Umbilical cord (tissue), 2 donors: Measurements from ENCODE around the gene AOPEP. TPM values are rescaled to one million over a fixed set of nuclear protein-coding genes. Genes with fewer than 3 reads are reported as not detected.
A peak's percentile ranks its signal among the peaks of the same experiment; 100 is the strongest.

Source experiments
- DNase-seq: peaks from one replicate; pipeline ENCODE4 v3.0.0-alpha.2; 2015; ENCODE audit warnings: low spot score
- total RNA-seq: library from RNA; depleted of rRNA; stranded (reverse); fragments of >200 nt; gene quantifications from one replicate; pipeline ENCODE4 v1.2.3, GENCODE V29; 2014; ENCODE audit warnings: low replicate concordance; ENCODE audit not compliant: insufficient read depth

AOPEP gene
- total RNA-seq, 1 donor from 2014 or later = 297 TPM

DNA sequence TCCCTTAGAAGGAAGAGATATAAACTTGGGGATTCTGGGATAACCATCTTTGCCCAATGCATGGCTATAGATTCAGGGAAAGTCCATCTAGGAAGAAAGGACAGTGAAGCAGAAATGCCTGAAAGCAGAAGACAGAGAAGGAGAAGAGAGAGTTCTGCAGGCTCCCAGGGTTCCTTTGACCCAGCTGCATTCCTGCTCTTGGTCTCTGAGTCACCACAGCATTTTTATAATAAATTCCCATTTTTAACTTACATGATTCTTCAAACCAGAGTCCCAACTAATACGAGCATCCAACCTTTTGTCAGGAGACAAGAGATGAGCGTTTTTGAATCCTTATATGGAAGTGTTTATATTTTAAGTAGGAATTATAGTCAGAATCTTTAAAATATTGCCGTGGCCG lies 12.0 kb upstream of the AOPEP start:
- no peak for DNase-seq

DNA sequence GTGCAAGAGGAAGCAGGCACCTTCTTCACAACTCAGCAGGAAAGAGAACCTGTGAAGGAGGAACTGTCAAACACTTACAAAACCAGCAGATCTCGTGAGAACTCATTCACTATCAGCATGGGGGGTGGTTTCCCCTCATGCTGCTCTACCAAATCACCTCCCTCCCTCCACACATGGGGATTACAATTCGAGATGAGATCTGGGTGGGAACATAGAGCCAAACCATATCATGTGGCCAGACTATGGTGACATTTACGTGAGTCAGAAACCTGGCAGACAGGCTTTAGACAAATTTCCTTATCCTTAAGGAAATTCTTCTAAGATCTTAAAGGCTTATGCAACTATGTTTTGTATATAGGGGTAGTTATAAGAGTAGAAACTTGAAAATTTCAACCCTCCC lies 8.7 kb upstream of the AOPEP start:
- DNase-seq = no peak

DNA sequence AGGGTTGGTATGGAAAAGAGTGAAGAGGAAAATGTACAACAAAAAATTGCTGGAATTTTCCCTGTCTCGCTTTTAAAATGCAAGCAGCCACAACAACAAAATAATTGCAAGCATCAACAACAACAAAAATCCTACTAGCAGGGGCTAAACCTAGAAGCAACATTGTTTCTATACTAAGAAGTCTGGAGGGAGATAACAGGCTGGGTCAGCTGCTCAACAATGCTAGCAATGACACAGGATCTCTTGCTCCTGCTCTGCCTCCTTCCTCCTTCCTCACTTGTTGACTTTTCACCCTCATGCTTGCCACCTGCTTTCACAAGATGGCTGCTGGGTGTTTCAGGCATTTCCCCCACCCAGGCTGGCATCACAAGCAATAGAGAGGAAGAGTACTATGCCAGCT lies 7.6 kb upstream of the AOPEP start:
- DNase-seq = no peak

DNA sequence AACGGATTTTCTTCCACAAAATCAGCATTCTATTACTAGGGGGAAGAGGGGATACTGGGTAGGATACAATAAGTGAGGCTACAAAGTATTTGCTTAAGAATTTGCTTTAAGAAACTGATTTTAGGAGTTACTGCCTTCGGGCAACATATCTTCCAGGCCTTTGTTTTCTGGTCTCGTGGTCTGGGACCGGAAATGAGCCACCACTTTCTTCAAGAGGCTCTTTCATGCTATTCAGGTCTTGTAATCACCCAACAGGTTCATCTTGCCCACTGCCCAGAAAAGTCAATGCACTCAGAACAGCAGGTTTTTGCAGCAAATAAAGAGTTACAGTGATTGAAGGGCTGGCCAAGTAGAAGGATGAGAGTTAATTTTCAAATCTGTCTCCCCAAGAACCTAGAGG lies 6.6 kb upstream of the AOPEP start:
- no peak for DNase-seq

DNA sequence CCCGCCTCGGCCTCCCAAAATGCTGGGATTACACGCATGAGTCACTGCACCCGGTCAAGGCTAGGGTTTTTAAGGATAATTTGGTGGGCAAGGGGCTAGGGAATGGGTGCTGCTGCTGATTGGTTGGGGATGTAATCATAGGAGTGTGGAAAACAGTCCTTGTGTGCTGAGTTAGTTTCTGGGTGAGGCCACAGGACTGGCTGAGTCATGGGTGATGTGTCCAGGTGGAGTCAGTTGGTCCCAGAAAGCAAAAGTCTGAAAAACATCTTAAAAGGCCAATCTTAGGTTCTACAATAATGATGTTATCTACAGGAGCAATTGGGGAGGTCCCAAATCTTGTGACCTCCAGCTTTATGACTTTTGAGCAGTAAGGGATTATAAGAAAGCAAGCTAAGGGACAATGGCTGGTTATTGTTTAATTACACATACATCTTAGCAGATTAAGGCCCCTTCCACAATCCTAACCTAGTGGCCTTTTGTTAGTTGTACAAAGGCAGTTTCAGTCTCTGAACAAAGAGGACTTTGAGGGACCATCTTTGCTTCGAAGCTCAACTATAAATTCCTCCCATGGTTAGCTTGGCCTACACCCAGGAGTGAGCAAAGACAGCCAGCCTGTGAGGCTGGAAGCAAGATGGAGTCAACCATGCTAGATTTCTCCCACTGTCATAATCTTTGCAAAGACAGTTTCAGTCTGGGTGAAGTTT lies 5.5 kb upstream of the AOPEP start:
- DNase-seq = no peak

DNA sequence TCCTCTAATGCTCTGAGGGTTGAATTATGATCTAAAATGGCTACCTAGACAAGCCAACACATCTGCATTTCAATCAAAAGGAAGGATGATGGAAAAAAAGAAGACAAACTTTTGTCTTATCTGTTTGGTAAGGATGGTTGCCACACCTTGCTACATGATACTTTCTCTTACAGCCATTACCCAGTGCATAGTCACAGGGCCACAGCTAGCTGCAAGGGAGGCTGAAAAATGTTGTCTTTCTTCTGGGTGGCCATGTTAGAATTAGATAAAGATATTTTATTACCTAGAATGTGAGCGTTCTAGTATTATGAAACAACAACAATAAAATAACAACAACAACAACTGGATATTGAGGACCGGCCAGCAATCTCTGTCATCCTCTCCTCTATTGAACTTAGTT lies 4.7 kb upstream of the AOPEP start:
- DNase-seq = no peak

DNA sequence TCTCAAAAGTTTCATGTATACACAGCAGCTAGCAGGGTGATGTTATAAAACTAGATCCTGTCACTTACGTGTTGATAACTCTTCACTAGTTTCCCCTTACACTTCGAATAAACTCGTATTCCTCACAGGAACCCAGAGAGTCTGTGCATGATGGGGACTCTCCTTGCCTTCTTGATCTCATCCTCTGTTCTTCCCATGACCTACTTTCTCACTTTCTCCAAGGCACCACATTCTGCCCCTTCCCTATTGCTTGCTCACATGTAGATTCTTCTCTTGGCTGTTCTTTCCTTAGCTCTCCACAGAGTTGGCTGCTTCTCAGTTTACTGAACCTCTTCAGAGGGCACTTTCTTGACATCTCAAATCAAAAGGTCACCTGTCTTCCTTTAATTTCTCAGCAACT lies 1.2 kb upstream of the AOPEP start:
- no peak for DNase-seq

DNA sequence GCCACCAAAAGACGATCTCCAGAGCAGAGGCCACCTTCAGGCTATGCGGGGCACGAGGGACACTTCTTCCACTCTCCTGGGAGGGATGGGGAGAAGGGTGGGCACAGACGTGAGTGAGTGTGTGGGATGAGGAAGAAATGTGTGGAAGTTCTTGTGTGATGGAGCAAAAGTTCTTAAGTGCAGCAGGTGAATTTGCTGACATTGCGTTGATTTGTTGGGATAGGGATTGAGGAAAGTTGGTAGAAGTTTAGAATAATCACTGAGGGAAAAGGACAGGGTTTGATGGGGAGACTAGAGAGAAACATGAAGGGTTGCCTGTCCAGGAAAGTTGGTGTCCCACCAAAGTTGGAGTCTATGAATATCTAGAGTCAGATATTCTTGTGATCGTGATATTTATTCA lies 2.2 kb downstream of the AOPEP start:
- no peak for DNase-seq

DNA sequence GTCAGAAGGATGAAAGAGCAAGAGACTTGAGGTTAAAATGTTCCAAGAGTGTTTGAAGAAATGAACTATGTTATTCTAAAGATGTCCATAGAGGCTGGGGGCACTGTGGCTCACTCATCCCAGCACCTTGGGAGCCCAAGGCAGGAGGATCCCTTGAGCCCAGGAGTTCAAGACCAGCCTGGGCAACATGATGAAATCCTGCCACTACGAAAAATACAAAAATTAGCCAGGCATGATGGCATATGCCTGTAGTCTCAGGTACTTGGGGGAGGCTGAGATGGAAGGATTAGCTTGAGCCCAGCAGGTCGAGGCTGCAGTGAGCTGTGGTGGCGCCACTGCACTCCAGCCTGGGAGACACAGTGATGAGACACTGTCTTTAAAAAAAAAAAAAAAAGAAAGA lies 2.7 kb downstream of the AOPEP start:
- no peak for DNase-seq

DNA sequence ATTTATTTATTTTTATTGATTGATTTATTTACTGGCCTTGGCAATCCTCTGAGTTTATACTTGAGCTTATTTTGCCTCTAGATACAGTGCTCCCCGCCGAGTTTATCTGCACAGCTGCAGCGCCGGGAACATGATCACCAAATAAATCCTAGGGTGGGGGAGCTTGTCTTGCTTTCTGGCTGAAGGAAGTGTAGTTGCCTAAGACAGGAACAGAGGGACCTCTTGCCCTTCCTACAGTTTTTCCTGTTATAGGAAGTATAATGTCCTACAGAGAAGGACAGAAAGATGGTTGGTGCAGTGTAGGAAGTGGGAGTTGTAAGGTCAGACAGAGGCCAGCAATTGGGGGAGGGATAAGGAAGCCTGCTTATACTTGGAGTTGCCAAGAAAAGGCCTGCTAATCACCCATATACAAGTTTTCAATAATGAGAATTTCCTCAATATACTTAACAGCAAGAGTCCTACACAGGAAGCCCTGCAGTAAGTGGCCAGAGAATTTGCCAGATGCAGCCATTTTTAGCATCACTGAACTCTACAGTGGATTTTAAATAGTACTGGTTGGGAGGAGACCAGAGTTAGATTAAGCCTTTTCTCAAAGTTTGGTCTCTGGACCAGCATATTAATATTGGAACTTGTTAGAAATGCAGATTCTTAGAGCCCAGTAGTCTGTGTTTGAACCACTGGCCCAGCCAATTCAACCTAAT lies 7.7 kb downstream of the AOPEP start:
- DNase-seq = peak; percentile 48

DNA sequence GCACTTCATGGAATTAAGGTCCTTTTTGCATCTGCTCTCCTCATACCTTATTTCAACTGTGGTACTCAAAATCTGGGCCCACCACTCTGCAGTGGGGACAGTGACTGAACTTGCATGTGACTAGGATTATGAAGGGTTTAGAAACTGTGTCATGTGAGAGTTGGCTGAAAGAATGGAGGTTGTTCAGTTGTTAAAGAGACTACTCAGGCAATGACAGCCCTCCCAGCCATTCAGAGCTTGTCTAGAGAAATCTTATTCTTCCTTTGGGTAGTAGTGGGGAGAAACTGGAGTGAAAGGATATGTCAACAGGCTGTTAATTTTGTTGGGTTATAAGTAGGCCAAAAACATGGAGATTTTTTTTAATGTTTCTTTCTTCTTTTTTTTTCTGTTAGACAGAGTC lies 10.3 kb downstream of the AOPEP start:
- no peak for DNase-seq

DNA sequence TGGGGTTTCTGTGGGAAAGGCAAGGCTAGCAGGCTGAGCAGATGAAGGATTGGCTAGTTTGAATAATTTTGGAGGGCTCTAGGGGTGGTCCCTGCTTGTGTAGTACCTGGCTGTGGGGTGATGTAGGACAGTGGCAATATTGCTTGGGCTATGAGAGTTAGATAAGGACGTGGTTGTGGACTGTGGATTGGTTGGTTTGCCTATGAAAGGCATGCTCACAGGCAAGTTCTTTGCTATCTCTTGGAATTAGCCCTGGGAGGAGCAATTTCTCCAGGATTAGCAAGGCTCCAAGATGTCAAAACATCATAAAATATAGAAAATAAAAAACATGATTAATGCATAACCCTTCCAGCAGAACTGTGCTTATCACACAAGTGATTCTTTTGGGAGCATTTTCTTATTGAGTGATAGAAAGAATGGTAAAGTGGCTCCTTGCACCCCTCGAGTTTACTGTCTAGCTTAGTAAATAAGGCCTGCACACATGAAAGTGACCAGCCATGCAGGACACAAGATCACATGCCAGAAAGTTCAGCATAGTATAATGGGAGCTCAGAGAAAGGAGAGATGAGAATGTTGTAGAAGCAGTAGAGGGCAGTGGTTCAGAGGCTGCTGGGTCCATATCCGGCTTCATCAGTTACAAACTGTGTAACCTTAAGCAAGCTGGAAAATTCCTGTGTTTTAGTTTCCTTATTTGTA lies 13.8 kb downstream of the AOPEP start:
- DNase-seq = peak; percentile 61

DNA sequence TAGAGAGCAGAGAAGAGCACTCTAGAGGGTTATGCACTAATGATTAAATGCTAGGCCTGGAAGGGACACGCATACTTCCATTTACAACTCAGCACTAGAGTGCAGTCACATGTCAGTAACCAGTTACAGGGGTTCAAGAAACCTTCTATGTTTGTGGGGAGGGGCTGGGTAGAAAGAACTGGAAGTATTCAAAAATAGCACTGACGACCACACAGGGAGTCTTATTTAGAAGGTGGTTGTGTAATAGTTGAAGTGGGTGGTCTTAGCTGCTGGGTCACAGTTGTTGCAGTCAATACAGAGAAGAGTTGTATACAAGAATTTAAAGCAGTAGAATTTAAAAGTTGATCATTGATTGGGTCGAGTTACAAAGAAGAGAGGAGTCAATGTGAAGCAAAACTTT lies 15.4 kb downstream of the AOPEP start:
- no peak for DNase-seq

DNA sequence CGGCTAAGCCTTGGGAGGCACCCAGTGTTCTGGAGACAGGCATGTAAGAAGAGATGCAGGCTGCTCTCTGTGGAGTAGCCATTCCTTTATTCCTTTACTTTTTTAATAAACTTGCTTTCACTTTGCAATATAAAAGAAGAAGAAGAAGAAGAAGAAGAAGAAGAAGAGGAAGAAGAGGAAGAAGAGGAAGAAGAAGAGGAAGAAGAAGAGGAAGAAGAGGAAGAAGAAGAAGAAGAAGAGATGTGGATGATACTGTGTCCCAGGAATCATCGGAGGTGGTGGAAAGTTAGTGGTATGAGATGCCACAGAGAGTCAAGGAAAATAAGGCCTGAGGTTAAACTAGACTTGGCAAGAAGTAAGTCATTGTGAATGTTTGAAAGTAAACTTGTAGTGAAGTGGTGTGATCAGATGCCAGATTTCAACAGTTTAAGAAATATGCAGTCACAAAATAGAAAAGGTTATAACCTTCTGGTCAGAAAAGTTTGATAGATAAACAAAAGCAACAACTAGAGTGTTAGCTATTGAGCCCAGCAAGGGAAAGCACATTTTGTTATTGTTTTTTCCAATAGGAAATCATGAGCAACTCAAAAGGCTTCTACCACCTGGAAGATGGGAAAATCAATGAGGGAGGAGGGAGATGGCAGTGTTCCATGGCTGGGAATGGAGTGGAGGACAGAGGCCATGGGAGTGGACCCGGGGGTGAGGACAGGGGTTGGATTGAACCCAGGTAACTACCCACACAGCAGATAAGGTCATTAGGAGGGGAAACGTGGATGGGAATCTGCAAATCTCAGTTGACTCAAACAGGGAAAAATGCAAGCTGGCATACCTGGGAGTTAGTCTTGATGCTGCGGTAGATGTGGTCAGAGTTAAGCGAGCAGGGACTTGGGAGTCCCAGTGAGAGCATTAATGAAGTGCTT lies 16.8 kb downstream of the AOPEP start:
- no peak for DNase-seq

DNA sequence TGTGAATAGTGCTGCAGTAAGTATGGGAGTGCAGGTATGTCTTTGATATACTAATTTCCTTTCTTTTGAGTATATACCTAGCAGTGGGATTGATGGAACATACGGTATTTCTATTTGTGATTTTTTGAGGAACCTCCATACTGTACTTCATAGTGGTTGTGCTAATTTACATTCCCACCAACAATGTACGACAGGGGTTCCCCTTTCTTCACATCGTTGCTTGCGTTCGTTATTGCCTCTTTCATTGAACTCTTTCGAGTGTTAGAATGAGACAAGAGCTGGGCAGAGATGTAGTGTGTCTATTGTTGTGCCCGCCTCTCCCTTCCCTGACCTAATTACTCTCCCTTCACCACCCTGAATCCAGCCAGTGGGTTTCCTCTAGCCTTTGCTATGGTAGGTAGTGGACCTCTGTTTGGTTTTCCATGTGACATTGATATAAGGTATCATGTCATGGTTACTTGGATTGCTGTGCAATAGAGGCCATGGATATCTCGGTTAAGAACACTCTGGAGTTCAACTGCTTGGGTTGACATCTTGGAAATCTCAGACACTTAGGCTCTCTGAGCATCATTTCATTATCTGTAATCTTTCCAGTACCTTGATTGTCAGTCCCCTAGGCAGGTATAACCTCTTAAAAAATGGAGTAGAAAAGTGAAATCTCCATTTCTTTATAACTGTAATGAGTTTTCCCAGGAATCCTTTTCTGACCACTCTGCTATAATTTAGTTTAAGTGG lies 19.5 kb downstream of the AOPEP start:
- no peak for DNase-seq

DNA sequence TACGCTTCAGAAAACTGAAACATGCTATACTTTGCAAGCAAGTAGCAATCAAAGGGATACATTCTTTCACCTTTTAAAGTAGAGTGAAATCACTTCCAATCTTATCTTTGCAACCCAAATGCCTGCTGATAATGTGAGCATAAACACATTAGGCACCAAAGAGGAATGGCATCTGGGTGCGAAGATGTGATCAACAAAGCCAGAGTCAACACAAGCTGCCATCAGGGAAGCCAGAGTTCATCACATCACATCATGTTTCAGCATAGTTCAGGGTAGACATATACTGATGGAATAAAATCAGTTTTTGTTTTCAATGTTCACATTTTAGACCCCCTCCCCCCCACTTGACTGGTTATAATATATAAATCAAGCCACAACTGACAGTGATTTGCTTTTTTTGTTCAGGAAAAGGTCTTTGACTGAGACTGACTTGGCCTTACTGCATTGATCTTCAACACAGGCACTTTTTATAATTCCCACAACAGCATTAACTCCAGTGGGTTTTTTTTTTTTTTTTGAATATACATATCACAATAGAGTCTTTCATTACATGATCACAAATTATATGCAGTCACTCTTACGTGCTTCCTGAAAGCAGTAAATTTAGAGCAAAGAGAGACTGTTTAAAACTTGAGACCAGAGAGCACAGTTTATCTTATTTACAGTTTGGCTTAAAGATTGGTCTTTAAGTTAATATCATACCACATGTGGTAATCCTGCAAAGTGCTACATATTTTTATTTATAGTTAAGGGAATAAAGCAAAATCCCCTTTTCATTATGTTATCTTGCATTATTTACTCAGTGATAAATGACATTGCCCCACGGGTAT lies 20.3 kb downstream of the AOPEP start:
- DNase-seq = no peak

DNA sequence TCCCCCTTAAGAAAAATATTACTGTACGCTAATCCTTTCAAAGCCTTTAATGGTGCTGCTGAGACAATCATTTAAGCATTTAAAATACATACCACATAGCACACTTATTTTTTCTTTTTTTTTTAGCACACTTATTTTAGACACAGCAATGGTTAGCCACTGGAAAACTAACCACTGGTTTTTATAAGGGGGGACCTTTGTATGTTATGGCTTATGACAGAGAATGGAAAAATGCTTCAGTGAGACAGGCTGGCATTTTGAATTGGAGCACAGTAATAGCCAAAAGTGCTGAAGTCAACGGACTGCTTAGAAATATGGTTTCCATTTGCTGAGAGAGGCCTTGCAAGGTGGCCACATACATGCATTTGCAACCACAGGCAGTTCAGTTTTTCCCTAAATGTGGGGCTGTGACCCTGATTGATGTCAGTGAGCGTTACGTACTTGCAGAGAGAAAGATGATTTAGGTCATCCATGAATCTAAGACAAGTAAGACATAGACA lies 28.5 kb downstream of the AOPEP start:
- DNase-seq = no peak

DNA sequence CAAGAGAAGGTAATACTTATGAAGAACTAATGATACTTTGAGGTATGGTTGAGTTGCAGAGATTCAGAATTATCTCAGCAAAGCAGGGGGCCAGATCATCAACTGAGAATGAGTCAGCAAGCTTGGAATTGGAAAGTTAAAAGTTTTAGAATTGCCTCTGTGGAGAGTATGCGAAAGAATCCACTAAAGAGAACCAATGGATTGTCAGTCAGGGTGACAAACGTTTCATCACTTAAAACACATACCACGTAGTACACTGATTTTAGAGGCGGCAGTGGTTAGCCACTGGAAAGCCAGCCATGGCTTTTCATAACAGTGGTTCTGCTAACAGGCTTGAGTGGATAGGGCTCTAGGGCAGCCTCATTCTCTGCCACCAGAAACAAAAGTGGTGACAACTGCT lies 30.7 kb downstream of the AOPEP start:
- DNase-seq = no peak

DNA sequence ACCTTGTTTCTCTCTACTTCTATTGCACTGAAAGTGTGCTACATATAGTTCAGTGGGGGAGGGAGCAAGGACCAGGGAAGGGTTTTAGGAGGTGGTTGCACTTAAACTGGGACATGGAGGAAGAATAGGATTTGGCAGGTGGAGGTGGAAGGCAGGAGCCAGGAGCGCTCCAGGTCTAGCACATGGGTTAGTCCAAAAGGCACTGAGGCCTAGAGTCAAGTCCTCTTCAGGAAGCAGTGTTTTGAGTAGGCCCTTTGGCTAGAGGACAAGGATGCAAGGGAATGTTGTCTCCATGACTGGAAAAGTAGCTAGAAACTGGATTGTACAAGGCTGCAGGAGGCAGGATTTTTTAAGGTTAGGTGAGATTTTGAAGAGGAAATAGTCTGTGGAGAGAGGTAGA lies 31.5 kb downstream of the AOPEP start:
- DNase-seq = no peak

DNA sequence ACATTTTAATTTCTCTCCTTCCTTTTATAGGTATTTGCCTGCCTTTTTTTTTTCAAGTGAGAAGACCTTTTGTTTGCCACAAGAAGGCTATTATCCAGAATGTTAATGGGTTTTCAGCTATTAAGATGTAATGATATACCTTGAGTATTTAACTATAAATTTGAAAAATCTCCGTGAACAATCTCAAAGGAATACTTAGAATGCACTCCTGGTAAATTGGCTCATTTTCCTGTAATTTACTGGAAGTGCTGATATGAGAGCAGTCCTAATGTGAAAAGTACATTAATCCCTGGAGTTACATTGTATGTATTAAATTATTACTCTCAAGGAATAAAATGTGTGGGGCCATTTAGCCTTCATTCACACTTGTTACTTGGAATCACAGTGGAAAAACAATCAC lies 32.4 kb downstream of the AOPEP start:
- DNase-seq = no peak
